GM21717 (cell line): ENCODE results near the gene SLC7A10.
A peak's percentile ranks its signal among the peaks of the same experiment; 100 is the strongest.
"Not testable (repeated sequence)": the region's sequence is repeated elsewhere in the genome, so short reads cannot be mapped to it uniquely, and the experiment has no call there.

Source experiments
- ATAC-seq: cut with Tn5 transposase; IDR thresholded peaks from one replicate; pipeline ENCODE4 v1.9.1; 2021; ENCODE audit warnings: mild to moderate bottlenecking, moderate library complexity; ENCODE audit not compliant: unreplicated experiment

The SLC7A10 gene

GRCh38 chr19:33239223-33239975 is 13.7 kb upstream of the SLC7A10 start:
- ATAC-seq: no peak

- ATAC-seq: no peak
Observed at GRCh38 chr19:33238481-33239149, 13.0 kb upstream of the SLC7A10 start.

DNA sequence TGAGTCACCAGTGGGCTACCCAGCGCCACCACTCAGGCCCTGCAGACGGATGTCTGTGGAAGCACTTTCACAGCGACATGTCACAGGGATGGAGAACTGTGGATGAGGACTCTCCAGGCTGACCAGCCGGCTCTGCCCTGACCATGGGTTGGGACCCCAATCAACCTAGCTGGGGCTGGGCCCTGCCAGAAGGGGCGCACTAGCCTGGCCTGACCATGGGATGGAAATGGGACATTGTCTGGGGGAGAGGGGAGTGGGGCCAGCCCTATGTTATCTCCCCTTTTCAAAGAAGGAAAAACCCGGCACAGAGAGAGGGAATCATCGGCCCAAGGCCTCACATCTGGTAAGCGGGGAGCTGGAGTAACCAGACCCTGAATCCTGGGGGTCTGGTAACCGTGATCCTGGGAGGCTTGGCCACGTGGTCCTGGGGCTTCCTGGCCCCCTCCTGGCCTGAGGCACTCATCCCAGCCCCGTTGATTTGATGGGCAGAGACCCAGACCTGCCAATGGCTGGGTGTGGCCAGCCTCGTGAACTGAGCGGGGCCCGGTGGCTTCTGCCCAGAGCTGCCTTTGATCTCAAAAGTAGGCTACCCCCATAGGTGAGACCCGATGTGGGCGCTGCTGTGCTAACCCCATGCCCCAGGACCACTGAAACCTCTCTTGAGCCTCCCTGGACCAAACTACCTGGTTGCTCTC is 11.2 kb upstream of the SLC7A10 start:
- ATAC-seq: no peak

DNA sequence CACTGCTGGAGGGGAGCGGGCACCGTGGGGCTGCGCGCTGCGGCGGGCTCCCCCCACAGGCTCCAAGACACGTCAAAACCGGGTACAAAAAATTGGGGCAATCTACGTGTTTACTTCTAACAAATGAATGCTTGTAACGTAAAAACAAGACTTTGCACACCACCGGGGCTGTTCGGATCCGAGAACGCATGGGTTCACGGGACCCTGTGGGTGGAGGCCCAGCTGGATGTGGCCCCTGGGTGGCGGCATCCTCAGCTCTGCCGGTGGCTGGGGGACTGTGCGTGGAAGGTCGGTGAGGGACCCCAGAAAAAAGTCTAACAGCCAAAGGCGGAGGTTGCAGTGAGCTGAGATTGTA is 10.3 kb upstream of the SLC7A10 start:
- no peak for ATAC-seq

DNA sequence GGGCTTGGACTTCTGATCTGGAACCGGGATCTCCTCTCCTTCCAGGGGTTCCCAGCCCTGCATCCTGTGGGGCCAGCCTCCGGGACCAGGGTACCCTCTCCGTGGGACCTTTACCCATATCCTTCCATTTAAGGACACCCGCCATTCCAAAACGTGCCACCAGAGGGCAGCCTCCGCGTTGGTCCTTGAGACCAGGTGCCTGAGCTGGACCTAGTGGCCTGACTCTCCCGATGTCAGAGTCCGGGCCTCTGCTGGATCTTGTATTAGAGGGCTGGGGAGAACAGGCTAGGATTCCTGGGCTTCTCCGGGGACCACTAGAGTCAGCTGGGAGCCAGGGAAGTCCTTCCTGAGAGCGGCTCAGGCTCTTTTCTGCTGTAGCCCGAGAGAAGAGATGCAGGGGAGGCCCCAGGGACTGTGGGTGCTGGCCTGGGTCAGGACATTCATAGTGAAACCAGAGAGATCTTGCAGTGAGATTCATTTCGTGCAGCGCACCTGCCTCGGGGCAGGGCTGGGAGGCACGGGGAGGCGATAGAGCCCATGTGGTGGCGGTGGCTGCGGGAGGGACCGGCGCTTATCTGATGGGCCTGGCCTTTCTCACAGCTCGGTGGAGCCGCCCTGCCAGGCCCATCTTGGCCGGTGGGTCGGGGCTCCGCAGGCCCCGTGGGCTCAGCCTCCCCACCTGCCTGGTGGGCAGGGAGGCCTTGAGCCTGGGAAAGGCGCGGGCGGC is 9.8 kb upstream of the SLC7A10 start:
- peak; percentile 81 for ATAC-seq

DNA sequence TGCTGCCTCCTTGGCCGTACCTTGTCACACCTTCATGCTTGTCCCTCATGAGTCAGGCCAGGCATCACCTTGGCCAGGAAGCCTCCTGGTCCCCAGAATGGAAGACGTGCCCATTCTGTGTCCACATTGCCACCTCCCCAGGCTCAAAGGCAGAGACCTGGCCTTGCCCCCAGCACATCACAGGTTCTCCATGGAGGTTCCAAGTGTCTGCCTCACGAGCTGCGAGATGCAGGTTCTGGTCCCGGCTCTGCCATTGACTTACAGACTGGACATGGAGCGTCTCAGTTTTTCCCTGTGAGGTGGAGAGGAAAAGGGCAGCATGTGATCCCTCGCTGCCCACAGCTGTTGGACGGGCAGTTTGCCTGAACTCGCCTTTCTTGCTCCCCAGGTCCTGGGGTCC is 9.1 kb upstream of the SLC7A10 start:
- no peak for ATAC-seq

- ATAC-seq: no peak
Observed at GRCh38 chr19:33234092-33234491, 8.4 kb upstream of the SLC7A10 start.

- ATAC-seq: no peak
Observed at GRCh38 chr19:33233056-33233873, 7.6 kb upstream of the SLC7A10 start.

GRCh38 chr19:33232656-33233055 is 7.0 kb upstream of the SLC7A10 start:
- no peak for ATAC-seq

GRCh38 chr19:33231511-33231910 is 5.9 kb upstream of the SLC7A10 start:
- ATAC-seq: no peak

GRCh38 chr19:33229962-33230361 is 4.3 kb upstream of the SLC7A10 start:
- no peak for ATAC-seq

GRCh38 chr19:33227870-33228599 is 2.4 kb upstream of the SLC7A10 start:
- ATAC-seq: no peak

- ATAC-seq: no peak
Observed at GRCh38 chr19:33227242-33227650, 1.6 kb upstream of the SLC7A10 start.

DNA sequence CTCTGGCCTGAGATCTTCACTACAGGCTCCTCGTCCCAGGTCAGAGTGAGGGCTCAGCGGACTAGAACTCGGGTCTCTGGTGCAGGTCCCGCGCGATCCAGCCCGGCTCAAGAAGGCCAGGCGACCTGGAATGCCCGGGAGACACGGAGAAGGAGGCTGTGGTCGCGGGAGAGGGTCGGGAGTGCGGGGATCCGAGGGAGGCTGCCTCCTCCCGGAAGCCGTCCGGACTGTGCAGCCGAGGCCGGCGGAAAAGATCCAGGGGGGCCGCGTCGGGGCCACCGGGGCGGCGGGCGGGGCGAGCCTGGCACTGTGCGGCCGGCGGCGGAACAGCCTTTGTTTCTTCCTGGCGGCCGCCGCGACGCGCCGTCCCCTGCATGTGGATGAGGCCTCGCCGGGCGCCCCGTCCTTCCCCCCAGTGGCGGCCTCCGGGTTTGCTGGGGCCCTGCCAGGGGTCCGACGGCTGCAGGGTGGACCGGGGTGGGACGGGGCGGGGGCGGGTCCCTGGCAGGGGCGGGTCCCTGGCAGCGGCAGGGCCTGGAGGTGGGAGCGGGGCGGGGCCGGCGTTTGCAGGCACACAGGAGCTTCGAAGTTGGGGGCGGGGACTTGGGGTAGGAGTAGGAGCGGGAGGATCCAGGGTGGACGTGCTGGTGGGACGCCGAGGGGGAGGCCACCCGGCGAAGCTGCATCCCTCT is 1.0 kb upstream of the SLC7A10 start:
- ATAC-seq: no peak

- ATAC-seq: no peak
Observed at GRCh38 chr19:33224694-33225457, 774 bp downstream of the SLC7A10 start.

DNA sequence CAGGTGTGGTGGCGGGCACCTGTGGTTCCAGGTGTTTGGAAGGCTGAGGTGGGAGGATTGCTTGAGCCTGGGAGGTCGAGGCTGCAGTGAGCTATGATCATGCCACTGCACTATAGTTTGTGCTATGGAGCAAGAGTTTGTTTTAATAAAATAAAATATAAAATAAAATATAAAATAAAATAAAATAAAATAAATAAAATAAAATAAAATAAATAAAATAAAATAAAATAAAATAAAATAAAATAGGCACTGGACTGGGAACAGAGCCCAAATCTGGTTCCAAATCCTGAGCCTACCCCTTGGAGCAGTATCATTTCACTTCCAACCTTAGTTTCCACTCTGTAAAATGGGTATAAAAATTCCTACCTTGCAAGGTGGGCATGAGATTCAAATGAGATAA is 3.4 kb downstream of the SLC7A10 start:
- not testable (repeated sequence) for ATAC-seq

GRCh38 chr19:33221638-33222037 is 4.0 kb downstream of the SLC7A10 start:
- ATAC-seq: no peak

DNA sequence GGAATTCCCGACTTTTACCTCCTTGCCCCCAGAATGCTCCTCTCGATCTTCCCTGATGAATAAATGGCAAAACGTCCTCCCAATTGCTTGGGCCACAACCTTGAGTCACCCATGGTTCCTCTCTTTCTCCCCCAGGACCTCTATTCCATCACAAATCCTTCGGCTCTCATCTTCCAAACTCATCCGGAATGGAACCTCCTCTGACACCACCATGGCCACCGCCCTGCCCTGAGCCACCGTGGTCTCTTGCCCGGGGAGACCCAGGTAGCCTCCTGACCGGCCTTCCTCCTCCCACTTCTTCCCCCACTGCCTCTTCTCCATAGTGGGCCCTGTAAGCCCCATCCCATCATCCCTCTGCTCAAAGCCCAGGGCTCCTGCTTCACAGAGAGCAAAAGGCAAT is 4.9 kb downstream of the SLC7A10 start:
- no peak for ATAC-seq

DNA sequence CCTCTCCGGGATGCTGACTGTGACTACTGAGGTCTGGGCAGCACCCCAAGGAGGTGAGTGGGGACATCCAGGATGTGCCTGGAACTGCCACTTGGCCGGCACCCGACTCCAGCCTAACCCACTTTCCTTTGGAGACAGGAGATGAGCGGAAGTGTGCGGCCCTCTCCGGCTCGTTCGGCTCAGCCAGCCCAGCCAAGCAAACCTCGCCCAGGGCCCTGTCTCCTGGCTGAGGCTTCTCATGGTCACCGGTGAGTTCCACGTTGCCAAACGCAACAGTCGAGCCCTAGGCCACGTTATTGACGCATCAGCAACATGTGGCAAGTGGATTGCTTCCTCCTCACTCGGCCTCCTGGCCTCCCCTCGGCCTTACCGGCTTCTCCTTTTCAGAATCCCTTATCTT is 5.5 kb downstream of the SLC7A10 start:
- no peak for ATAC-seq
